Loucy (cell line): ENCODE measurements around the gene PALB2.

Experiments
- H2AFZ ChIP-seq: fragments of 200-600 bp; sonication (generic); 2 replicates; pipeline ENCODE4 v1.6.0; 2016; ENCODE audit warnings: antibody characterized with exemption, mild to moderate bottlenecking, low read length, moderate library complexity
- H3F3A ChIP-seq: fragments of 200-600 bp; 2 replicates; pipeline ENCODE4 v1.6.0; 2016; ENCODE audit warnings: antibody characterized with exemption, low read depth, mild to moderate bottlenecking
- H3K27me3 ChIP-seq: fragments of 200-600 bp; sonication (generic); 2 replicates; pipeline ENCODE4 v1.6.1; 2014; ENCODE audit warnings: low read length, mild to moderate bottlenecking; ENCODE audit not compliant: insufficient read depth, poor library complexity, severe bottlenecking
- H3K36me3 ChIP-seq: fragments of 200-600 bp; sonication (generic); 2 replicates; pipeline ENCODE4 v1.6.1; 2016; ENCODE audit warnings: low read length; ENCODE audit not compliant: insufficient read depth
- H3K4me1 ChIP-seq: fragments of 200-600 bp; sonication (generic); 2 replicates; pipeline ENCODE4 v1.5.1; 2014; ENCODE audit warnings: low read length, mild to moderate bottlenecking; ENCODE audit not compliant: insufficient read depth, poor library complexity, severe bottlenecking
- H3K4me2 ChIP-seq: fragments of 200-600 bp; sonication (generic); 2 replicates; pipeline ENCODE4 v1.6.0; 2014; ENCODE audit warnings: antibody characterized with exemption, low read length, low read depth, mild to moderate bottlenecking; ENCODE audit not compliant: poor library complexity, severe bottlenecking
- H3K4me3 ChIP-seq: fragments of 200-600 bp; sonication (generic); 2 replicates; pipeline ENCODE4 v1.5.1; 2014; ENCODE audit warnings: low read length, mild to moderate bottlenecking, mixed read lengths; ENCODE audit not compliant: poor library complexity, severe bottlenecking
- H3K79me2 ChIP-seq: fragments of 200-600 bp; sonication (generic); 2 replicates; pipeline ENCODE4 v1.6.1; 2014; ENCODE audit warnings: low read length; ENCODE audit not compliant: insufficient read depth
- H3K9ac ChIP-seq: fragments of 200-600 bp; sonication (generic); 2 replicates; pipeline ENCODE4 v1.6.0; 2014; ENCODE audit warnings: mild to moderate bottlenecking, low read depth, low read length, moderate library complexity; ENCODE audit not compliant: poor library complexity, severe bottlenecking
- H3K9me2 ChIP-seq: fragments of 200-600 bp; sonication (generic); replicated peaks from 2 replicates; pipeline ENCODE4 v1.6.1; 2016; ENCODE audit warnings: low read depth, low read length, mixed read lengths
- H3K9me3 ChIP-seq: fragments of 200-600 bp; sonication (generic); 2 replicates; pipeline ENCODE4 v1.6.1; 2014; ENCODE audit warnings: mild to moderate bottlenecking, antibody characterized with exemption, low read length, low read depth; ENCODE audit not compliant: insufficient read depth
- H4K20me1 ChIP-seq: fragments of 200-600 bp; sonication (generic); 2 replicates; pipeline ENCODE4 v1.6.0; 2014; ENCODE audit warnings: antibody characterized with exemption, low read length, mild to moderate bottlenecking; ENCODE audit not compliant: insufficient read depth, poor library complexity, severe bottlenecking
- EZH2phosphoT487 ChIP-seq: fragments of 200-600 bp; IDR thresholded peaks from 2 replicates; pipeline ENCODE4 v1.6.1; 2018; ENCODE audit warnings: antibody characterized with exemption, mild to moderate bottlenecking, moderate library complexity, borderline replicate concordance
- TF ChIP-seq, protein P1 (sequence below): fragments of 200-600 bp; sonication (generic); conservative IDR thresholded peaks from 2 replicates; pipeline ENCODE4 v1.5.1; 2014; ENCODE audit warnings: mild to moderate bottlenecking, antibody characterized with exemption, low read length

PALB2 gene

GRCh38 chr16:23570992-23571632 is 70.0 kb downstream of the PALB2 start:
- TF ChIP-seq, protein P1, sequence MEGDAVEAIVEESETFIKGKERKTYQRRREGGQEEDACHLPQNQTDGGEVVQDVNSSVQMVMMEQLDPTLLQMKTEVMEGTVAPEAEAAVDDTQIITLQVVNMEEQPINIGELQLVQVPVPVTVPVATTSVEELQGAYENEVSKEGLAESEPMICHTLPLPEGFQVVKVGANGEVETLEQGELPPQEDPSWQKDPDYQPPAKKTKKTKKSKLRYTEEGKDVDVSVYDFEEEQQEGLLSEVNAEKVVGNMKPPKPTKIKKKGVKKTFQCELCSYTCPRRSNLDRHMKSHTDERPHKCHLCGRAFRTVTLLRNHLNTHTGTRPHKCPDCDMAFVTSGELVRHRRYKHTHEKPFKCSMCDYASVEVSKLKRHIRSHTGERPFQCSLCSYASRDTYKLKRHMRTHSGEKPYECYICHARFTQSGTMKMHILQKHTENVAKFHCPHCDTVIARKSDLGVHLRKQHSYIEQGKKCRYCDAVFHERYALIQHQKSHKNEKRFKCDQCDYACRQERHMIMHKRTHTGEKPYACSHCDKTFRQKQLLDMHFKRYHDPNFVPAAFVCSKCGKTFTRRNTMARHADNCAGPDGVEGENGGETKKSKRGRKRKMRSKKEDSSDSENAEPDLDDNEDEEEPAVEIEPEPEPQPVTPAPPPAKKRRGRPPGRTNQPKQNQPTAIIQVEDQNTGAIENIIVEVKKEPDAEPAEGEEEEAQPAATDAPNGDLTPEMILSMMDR: no peak
- TF ChIP-seq EZH2phosphoT487: no peak
- H3K36me3 ChIP-seq: peaks cover 46% of the 10 kb centered on the region; the same call in 1 of the 2 replicates

GRCh38 chr16:23567602-23568001 is 73.5 kb downstream of the PALB2 start:
- Histone ChIP-seq H4K20me1 (no peaks in the 10 kb centered on the region), H3K27me3 (no peaks in the 10 kb centered on the region), H3K9me2 (no peaks in the 10 kb centered on the region), H3K9ac (no peak overlapping the region), H3K4me1 (no peaks in the 10 kb centered on the region), H3K9me3 (no peaks in the 10 kb centered on the region), H3K79me2 (no peaks in the 10 kb centered on the region), H3K4me3 (no peak overlapping the region), H3K36me3 (peaks cover 79% of the 10 kb centered on the region; the same call in 1 of the 2 replicates), H3F3A (no peaks in the 10 kb centered on the region), H3K4me2 (no peak overlapping the region), H2AFZ (no peak overlapping the region)
- no peak for TF ChIP-seq EZH2phosphoT487
- TF ChIP-seq, protein P1: no peak

More at GRCh38 chr16:23570992-23571632, 70.0 kb downstream of the PALB2 start:
- Histone ChIP-seq H3K9me2 (no peaks in the 10 kb centered on the region), H3K4me2 (no peak overlapping the region), H3F3A (no peaks in the 10 kb centered on the region), H4K20me1 (no peaks in the 10 kb centered on the region), H3K9me3 (no peaks in the 10 kb centered on the region), H3K9ac (no peak overlapping the region), H2AFZ (no peak overlapping the region), H3K27me3 (no peaks in the 10 kb centered on the region), H3K4me1 (no peaks in the 10 kb centered on the region), H3K79me2 (no peaks in the 10 kb centered on the region), H3K4me3 (no peak overlapping the region)

- no peaks in the 10 kb centered on the region for H3K4me1 ChIP-seq
- no peaks in the 10 kb centered on the region for H3F3A ChIP-seq
- H3K4me3 ChIP-seq: no peak overlapping the region
- H4K20me1 ChIP-seq: no peaks in the 10 kb centered on the region
- no peak overlapping the region for H2AFZ ChIP-seq
- H3K9ac ChIP-seq: no peak overlapping the region
- TF ChIP-seq, protein P1: no peak
- TF ChIP-seq EZH2phosphoT487: no peak
- no peaks in the 10 kb centered on the region for H3K27me3 ChIP-seq
- peaks cover 83% of the 10 kb centered on the region; the same call in 1 of the 2 replicates for H3K36me3 ChIP-seq
- H3K9me3 ChIP-seq: no peaks in the 10 kb centered on the region
- H3K9me2 ChIP-seq: no peaks in the 10 kb centered on the region
- peaks cover 6% of the 10 kb centered on the region; the same call in 1 of the 2 replicates for H3K79me2 ChIP-seq
- H3K4me2 ChIP-seq: no peak overlapping the region
Observed at GRCh38 chr16:23566724-23567123, 74.4 kb downstream of the PALB2 start.
